GM20431 (cell line): ENCODE data around the gene HSPA12A.

Experiments used
- in situ Hi-C: fragments of 300-500 bp; cut with MseI, MboI; formaldehyde crosslinking; loops from one replicate; pipeline ENCODE4 v1.15.0; 2020; ENCODE audit warnings: low sequenced_read_pairs; ENCODE audit not compliant: unreplicated experiment

HSPA12A gene, protein sequence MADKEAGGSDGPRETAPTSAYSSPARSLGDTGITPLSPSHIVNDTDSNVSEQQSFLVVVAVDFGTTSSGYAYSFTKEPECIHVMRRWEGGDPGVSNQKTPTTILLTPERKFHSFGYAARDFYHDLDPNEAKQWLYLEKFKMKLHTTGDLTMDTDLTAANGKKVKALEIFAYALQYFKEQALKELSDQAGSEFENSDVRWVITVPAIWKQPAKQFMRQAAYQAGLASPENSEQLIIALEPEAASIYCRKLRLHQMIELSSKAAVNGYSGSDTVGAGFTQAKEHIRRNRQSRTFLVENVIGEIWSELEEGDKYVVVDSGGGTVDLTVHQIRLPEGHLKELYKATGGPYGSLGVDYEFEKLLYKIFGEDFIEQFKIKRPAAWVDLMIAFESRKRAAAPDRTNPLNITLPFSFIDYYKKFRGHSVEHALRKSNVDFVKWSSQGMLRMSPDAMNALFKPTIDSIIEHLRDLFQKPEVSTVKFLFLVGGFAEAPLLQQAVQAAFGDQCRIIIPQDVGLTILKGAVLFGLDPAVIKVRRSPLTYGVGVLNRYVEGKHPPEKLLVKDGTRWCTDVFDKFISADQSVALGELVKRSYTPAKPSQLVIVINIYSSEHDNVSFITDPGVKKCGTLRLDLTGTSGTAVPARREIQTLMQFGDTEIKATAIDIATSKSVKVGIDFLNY

DNA sequence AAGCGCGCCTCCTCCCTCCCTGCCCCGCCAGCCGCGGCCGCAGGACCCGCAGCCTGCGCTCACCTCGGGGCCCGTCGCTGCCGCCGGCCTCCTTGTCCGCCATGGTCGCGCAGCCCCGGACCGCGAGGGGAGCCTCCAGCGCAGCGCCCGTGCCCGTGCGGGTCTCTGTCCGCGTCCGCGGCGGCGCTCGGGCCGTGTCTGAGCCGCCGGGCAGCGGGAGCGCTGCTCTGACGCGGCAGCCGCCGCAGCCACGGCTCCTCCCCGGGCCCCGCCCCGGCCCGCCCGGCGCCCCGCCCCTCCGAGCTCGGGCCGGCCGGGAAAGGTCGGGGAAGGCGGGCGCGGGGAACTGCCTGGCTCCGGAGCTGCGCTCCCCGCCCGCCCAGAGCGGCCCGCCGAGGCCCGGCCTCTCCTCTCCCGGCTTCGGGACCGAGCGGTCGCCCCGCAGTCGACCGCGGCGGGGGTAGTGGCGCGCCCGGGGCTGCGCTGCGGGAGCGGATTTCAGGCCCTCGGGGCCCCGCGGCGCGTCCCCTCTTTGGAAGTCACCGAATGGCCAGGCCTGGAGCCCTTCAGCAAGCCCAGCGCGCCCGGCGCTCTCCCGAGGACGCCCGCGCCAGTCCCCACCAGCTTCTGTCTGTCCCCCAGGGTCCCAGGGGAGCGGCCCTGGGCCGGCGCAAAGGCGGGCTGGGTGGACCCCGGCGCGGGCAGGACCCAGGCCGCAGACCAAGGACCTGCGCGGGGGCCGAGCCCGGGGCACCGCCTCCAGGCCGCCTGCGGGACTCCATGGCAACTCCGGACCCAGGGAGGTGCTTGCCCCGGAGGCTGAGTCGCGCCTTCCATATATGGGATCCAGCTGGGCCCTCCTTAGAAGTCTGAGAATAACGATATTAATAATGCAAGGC lies at the start of gene HSPA12A:
HSPA12A (minus strand) TSS at position 200 of the 899 bp plus-strand sequence; CDS start at position 103, 97 bp downstream.
- in situ Hi-C loops = no loop called here

- in situ Hi-C loops = no loop called here
Observed at GRCh38 chr10:116791241-116791640, 48.9 kb upstream of the HSPA12A start.

- in situ Hi-C loops = loop anchor here (10.0 kb wide), 1 partner anchor 103 kb away; no protein-coding TSS in a partner anchor
Observed at GRCh38 chr10:116787893-116788665, 45.7 kb upstream of the HSPA12A start.

DNA sequence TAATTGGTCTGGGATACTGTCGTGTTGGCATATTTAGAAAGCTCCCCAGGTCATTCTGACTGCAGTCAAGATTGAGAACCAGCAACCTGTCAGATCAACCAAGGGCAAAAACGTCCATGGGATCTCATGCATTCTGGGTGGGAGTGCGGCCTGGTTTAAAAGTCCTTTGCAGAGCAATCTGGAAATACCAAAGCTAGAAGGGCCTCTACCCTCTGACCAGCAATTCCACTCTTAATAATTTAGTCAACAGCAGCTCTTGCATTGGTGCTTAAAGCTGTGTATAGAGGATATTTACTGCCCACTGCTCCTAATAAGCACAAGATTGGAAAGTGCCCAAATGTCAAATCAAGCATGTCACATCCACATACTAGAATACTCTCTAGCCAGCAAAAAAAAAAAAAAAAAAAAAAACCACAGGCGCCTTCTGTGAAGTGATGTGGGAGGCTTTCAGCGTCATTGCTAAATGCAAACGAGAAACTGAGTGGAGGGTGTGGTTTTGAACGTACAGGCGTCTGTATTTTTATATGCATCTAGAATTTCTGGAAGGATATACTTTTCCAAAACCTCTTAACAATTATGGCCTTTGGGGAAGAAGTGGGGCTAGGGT lies 44.8 kb upstream of the HSPA12A start:
- in situ Hi-C loops = loop anchor here (10.0 kb wide), 1 partner anchor 102 kb away; no protein-coding TSS in a partner anchor

DNA sequence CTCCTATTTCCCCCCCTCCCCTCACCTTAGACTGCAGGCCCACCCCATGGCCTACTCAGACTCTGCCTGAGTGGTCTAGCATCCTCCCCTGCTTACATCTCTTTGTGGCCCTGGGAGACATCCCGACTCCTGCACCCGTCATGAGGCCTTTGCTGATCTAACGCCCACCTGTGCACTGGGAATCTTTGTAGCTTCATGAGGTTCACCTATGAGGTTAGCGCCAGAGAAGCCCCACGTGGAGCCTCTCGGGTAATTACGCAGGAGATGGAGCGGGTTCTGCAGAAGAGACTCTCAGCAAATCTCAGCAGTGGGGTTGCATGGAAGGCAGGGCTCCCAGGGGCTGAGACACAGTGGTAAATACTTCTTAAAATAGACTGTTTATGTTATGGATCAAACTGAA lies 43.5 kb upstream of the HSPA12A start:
- in situ Hi-C loops = loop anchor here (10.0 kb wide), 1 partner anchor 101 kb away; no protein-coding TSS in a partner anchor

- in situ Hi-C loops = loop anchor here (10.0 kb wide), 1 partner anchor 100 kb away; no protein-coding TSS in a partner anchor
Observed at GRCh38 chr10:116785282-116785681, 42.9 kb upstream of the HSPA12A start.

- in situ Hi-C loops = loop anchor here (10.0 kb wide), 1 partner anchor 100 kb away; no protein-coding TSS in a partner anchor
Observed at GRCh38 chr10:116784651-116785050, 42.3 kb upstream of the HSPA12A start.

DNA sequence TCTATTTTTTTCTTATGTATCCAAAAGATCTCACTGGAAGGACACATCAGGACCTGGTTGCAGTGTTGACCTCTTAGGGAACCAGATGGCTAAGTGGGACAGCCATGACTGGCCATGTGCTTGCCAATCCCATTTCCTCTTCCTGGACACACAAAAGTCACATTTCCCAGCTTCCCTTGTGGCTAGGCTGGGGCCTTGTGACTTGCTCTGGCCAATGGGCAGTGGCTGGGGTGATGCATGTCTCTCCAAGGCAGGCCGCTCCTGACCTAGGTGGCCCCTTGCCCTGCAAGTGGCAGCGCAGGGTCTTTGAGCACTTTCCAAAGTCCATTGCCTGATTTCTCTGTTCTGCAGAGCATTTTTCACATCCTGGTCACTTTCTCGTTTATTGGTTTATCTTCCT lies 41.7 kb upstream of the HSPA12A start:
- in situ Hi-C loops = loop anchor here (10.0 kb wide), 1 partner anchor 99 kb away; no protein-coding TSS in a partner anchor

DNA sequence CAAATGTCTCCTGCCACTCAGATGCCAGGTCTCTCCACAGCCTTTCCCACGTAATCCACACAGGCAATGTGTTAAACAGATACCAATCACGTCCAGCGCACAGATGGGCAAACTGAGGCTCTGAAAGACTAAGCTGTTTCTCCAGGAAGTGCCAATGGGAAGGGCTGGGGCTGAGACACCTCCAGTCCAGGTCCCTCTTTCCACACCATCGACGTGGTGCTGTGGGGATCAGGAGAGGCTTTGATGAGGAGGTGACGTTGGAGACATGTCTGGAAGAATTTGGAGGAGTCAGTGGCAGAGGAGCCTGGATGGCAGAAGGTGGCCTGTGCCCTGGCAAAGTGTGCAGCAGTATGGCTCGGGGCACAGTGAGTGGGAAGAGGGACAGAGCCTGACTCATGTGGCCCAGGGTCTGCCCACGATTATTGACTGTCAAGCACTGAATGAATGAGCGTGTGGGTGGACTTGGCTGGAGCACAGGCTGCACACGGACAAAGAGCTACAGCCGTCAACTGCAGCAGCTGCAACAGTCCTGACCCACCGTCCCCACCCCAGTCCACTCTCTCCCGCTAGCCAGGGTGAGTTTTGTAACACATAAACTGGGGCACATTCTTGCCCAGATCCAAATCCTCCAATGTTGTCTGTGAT lies 40.8 kb upstream of the HSPA12A start:
- in situ Hi-C loops = loop anchor here (10.0 kb wide), 1 partner anchor 98 kb away; no protein-coding TSS in a partner anchor

DNA sequence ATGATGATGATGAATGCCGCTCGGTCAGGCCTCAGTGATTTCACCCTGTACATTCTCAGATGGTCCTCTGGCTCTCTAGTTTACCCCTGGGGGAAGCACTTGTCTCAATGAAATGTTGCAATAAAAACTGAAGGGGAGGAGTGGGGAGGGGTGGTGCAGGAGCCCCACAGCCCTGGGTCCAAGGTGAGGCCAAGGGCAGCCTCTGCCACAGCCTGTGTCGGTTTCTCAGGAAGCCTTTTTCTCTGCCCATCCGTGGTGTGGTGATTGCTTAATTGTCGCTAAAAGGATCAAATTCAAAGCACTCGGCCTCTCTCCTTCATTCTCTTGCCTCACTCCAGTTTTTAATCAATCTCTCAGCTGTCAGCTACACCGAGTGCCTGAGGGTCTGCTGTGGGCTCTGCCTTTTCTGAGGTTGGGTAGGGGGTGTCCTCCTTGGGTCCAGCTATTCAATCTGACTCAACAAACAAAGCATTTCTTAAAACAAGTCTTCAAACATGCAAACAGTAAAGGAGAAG lies 39.1 kb upstream of the HSPA12A start:
- in situ Hi-C loops = loop anchor here (10.0 kb wide), 1 partner anchor 97 kb away; no protein-coding TSS in a partner anchor

DNA sequence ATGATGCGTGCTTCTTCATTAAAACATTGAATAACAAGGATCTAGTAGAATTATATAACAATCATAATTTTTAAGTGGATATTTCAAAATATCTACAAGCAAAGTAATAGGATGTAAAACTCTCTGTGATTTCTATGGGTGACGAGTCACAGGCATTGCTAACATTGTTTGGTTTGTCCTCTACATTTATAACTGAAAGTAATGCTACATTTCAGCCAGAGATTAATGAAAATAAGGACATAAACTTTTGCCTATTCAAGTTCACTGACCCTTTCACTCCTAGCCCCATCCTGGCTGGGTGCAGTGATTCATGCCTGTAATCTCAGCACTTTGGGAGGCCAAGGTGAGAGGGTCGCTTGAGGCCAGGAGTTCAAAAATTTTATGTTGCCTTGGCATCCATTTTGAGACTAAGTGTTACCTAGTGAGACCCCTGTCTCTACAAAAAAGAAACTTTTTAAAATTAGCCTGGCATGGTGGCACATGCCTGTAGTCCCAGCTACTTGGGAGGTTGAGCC lies 38.4 kb upstream of the HSPA12A start:
- in situ Hi-C loops = loop anchor here (10.0 kb wide), 1 partner anchor 96 kb away; no protein-coding TSS in a partner anchor

DNA sequence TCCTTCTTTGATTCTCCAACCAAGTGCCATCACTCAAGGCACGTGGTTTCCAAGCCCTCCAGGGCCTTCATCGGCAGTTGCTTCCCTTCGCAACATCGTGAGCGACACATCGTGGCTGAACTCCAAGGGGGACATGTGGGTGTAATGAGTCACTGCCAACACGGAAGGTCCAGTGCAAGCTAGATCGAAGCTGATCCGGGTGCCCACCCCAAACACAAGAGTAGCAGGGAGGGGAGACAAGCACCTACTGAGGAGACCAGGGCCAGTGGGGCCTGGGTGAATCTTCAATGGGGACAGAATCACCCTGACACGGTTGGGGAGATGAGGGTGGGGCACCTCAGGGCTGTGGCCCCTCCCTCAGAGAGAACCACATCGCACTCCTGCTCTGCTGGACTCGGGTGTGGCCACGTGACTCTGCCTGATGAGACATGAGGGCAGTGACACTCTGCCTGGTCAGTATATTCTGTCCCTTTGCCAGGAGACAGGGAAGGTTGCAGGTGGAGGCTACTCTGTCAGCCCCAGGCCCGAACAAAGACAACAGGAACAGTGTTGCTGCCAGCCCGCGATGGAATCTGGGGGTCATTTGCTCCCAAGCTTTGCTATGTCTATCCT lies 36.8 kb upstream of the HSPA12A start:
- in situ Hi-C loops = no loop called here

GRCh38 chr10:116777006-116777405 lies 34.6 kb upstream of the HSPA12A start:
- in situ Hi-C loops = no loop called here

- in situ Hi-C loops = no loop called here
Observed at GRCh38 chr10:116775488-116776400, 33.4 kb upstream of the HSPA12A start.

- in situ Hi-C loops = no loop called here
Observed at GRCh38 chr10:116774728-116775151, 32.4 kb upstream of the HSPA12A start.
